Esophagus muscularis mucosa (tissue), 4 donors: ENCODE measurements around the gene RAG2.

Source experiments
- EP300 ChIP-seq: sonication (generic); formaldehyde crosslinking; IDR thresholded peaks from one replicate; pipeline ENCODE4 v1.6.1; 2017; ENCODE audit warnings: antibody characterized with exemption
- POLR2A ChIP-seq: fragments of 450-650 bp; IDR thresholded peaks from one replicate; pipeline ENCODE4 v1.6.1; 2017; ENCODE audit warnings: antibody characterized with exemption, moderate library complexity, mild to moderate bottlenecking, low read depth
- POLR2AphosphoS5 ChIP-seq, 2 donors: sonication (generic); formaldehyde crosslinking; IDR thresholded peaks; one replicate each; pipeline ENCODE4 v1.6.1; 2017; ENCODE audit warnings: antibody characterized with exemption in 2 of 2
- TF ChIP-seq, protein P1 (sequence below), 3 experiments: fragments of 200-600 bp in 2 of 3; fragments of 450-650 bp in 1 of 3; sonication (generic) in 2 of 3; IDR thresholded peaks; one replicate each; pipeline ENCODE4 v1.5.1; 2017 to 2019; ENCODE audit warnings: antibody characterized with exemption in 3 of 3, mild to moderate bottlenecking in 2 of 3, moderate library complexity in 1 of 3

DNA sequence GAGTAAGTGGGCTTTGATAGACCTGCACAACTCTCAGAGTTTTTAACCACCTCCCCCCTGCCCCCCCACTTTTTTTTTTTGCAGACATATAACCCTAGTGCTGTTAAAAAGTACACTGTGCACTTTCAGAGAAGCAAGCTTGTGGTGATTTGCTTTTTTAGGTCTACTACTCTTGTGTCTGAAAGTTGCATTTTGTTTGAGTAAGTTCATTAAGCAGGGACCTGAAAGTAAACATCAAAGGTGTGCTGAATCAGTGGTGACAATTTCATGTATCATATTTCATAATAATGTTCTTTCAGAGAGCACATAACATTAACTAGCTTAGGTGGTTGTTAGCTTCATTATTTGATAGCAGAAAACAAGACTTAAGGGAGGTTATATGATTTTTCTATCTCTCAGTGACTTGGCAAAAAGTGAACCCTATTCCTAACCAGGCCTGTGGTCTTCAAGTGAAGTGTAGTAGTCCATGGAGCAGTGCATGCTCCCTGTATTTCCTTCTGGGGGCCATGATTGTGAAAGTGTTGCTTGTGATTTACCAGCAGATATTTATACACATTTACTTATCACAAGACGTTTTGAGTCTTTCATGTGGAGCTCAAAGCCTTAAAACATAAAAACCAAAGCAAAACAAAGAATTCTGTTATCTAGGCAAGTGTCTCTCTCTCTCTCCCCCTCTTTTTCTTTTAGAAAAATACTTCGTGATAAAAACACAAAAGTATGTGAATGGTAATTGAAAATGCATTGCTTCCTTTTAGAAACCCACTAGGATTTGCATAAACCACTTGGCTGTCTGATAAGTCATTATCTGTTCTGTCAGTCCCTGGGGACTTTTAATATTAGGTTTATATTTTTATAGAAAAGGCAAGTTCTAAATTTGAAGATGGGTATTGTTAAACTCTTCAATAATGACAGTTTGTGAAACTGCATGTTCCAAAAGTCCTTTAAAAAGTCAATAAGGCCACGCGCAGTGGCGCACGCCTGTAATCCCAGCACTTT is 7.5 kb upstream of the RAG2 start:
- TF ChIP-seq, protein P1, sequence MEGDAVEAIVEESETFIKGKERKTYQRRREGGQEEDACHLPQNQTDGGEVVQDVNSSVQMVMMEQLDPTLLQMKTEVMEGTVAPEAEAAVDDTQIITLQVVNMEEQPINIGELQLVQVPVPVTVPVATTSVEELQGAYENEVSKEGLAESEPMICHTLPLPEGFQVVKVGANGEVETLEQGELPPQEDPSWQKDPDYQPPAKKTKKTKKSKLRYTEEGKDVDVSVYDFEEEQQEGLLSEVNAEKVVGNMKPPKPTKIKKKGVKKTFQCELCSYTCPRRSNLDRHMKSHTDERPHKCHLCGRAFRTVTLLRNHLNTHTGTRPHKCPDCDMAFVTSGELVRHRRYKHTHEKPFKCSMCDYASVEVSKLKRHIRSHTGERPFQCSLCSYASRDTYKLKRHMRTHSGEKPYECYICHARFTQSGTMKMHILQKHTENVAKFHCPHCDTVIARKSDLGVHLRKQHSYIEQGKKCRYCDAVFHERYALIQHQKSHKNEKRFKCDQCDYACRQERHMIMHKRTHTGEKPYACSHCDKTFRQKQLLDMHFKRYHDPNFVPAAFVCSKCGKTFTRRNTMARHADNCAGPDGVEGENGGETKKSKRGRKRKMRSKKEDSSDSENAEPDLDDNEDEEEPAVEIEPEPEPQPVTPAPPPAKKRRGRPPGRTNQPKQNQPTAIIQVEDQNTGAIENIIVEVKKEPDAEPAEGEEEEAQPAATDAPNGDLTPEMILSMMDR (IDR thresholded peaks at IDR 0.05), result no peak
- TF ChIP-seq POLR2AphosphoS5 (IDR thresholded peaks at IDR 0.05), result no peak
- TF ChIP-seq POLR2A, result no peak
- TF ChIP-seq EP300, result no peak
